ENCODE results near the gene TRIM62.

Gene TRIM62

GRCh38 chr1:33149453-33150190 lies 32.2 kb downstream of the TRIM62 start:
- no peaks in the 10 kb centered on the region for H3K27me3 ChIP-seq (ENCODE audit: insufficient read depth, low read length, poor library complexity, severe bottlenecking)
- TF ChIP-seq, protein P1, sequence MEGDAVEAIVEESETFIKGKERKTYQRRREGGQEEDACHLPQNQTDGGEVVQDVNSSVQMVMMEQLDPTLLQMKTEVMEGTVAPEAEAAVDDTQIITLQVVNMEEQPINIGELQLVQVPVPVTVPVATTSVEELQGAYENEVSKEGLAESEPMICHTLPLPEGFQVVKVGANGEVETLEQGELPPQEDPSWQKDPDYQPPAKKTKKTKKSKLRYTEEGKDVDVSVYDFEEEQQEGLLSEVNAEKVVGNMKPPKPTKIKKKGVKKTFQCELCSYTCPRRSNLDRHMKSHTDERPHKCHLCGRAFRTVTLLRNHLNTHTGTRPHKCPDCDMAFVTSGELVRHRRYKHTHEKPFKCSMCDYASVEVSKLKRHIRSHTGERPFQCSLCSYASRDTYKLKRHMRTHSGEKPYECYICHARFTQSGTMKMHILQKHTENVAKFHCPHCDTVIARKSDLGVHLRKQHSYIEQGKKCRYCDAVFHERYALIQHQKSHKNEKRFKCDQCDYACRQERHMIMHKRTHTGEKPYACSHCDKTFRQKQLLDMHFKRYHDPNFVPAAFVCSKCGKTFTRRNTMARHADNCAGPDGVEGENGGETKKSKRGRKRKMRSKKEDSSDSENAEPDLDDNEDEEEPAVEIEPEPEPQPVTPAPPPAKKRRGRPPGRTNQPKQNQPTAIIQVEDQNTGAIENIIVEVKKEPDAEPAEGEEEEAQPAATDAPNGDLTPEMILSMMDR (conservative IDR thresholded peaks at IDR 0.05; ENCODE audit: low read length) = no peak
- no peak for TF ChIP-seq EZH2phosphoT487 (IDR thresholded peaks at IDR 0.05; ENCODE audit: borderline replicate concordance)
- H2AFZ ChIP-seq (ENCODE audit: low read length) = no peak overlapping the region
- H3K4me2 ChIP-seq (ENCODE audit: low read depth, low read length, poor library complexity, severe bottlenecking) = no peak overlapping the region
- no peak overlapping the region for H3K4me3 ChIP-seq (ENCODE audit: low read length, poor library complexity, severe bottlenecking)
- H3K9me2 ChIP-seq (replicated peaks; ENCODE audit: low read depth, low read length) = no peaks in the 10 kb centered on the region
- no peaks in the 10 kb centered on the region for H3K9me3 ChIP-seq (ENCODE audit: insufficient read depth, low read depth, low read length)
- no peaks in the 10 kb centered on the region for H3K79me2 ChIP-seq (ENCODE audit: insufficient read depth, low read length)
- peaks cover 8% of the 10 kb centered on the region; the same call in 1 of the 2 replicates for H3K36me3 ChIP-seq (ENCODE audit: insufficient read depth, low read length)
- H4K20me1 ChIP-seq (ENCODE audit: insufficient read depth, low read length, poor library complexity, severe bottlenecking) = no peaks in the 10 kb centered on the region
- H3K4me1 ChIP-seq (ENCODE audit: insufficient read depth, low read length, poor library complexity, severe bottlenecking) = peaks cover 21% of the 10 kb centered on the region
- H3F3A ChIP-seq (ENCODE audit: low read depth) = no peaks in the 10 kb centered on the region
- no peak overlapping the region for H3K9ac ChIP-seq (ENCODE audit: low read depth, low read length, poor library complexity, severe bottlenecking)

GRCh38 chr1:33148615-33149014 lies 33.2 kb downstream of the TRIM62 start:
- no peak for TF ChIP-seq EZH2phosphoT487 (IDR thresholded peaks at IDR 0.05; ENCODE audit: borderline replicate concordance)
- TF ChIP-seq, protein P1 (conservative IDR thresholded peaks at IDR 0.05; ENCODE audit: low read length) = no peak
- H3K9ac ChIP-seq (ENCODE audit: low read depth, low read length, poor library complexity, severe bottlenecking) = no peak overlapping the region

GRCh38 chr1:33147997-33148314 lies 33.9 kb downstream of the TRIM62 start:
- Histone ChIP-seq H3K4me1 (ENCODE audit: insufficient read depth, low read length, poor library complexity, severe bottlenecking) (peaks cover 13% of the 10 kb centered on the region), H3K4me3 (ENCODE audit: low read length, poor library complexity, severe bottlenecking) (no peak overlapping the region), H3K4me2 (ENCODE audit: low read depth, low read length, poor library complexity, severe bottlenecking) (no peak overlapping the region), H2AFZ (ENCODE audit: low read length) (no peak overlapping the region), H4K20me1 (ENCODE audit: insufficient read depth, low read length, poor library complexity, severe bottlenecking) (no peaks in the 10 kb centered on the region), H3K36me3 (ENCODE audit: insufficient read depth, low read length) (peaks cover 8% of the 10 kb centered on the region; the same call in 1 of the 2 replicates), H3K9ac (ENCODE audit: low read depth, low read length, poor library complexity, severe bottlenecking) (no peak overlapping the region), H3K9me3 (ENCODE audit: insufficient read depth, low read depth, low read length) (no peaks in the 10 kb centered on the region), H3F3A (ENCODE audit: low read depth) (no peaks in the 10 kb centered on the region), H3K79me2 (ENCODE audit: insufficient read depth, low read length) (no peaks in the 10 kb centered on the region), H3K9me2 (replicated peaks; ENCODE audit: low read depth, low read length) (no peaks in the 10 kb centered on the region), H3K27me3 (ENCODE audit: insufficient read depth, low read length, poor library complexity, severe bottlenecking) (no peaks in the 10 kb centered on the region)
- no peak for TF ChIP-seq EZH2phosphoT487 (IDR thresholded peaks at IDR 0.05; ENCODE audit: borderline replicate concordance)
- TF ChIP-seq, protein P1 (conservative IDR thresholded peaks at IDR 0.05; ENCODE audit: low read length) = peak; percentile 66

More at GRCh38 chr1:33148615-33149014, 33.2 kb downstream of the TRIM62 start:
- no peak overlapping the region for H2AFZ ChIP-seq (ENCODE audit: low read length)
- no peaks in the 10 kb centered on the region for H3K9me2 ChIP-seq (replicated peaks; ENCODE audit: low read depth, low read length)
- no peak overlapping the region for H3K4me2 ChIP-seq (ENCODE audit: low read depth, low read length, poor library complexity, severe bottlenecking)
- H3K36me3 ChIP-seq (ENCODE audit: insufficient read depth, low read length) = peaks cover 8% of the 10 kb centered on the region; the same call in 1 of the 2 replicates
- H4K20me1 ChIP-seq (ENCODE audit: insufficient read depth, low read length, poor library complexity, severe bottlenecking) = no peaks in the 10 kb centered on the region
- no peaks in the 10 kb centered on the region for H3K9me3 ChIP-seq (ENCODE audit: insufficient read depth, low read depth, low read length)
- H3K27me3 ChIP-seq (ENCODE audit: insufficient read depth, low read length, poor library complexity, severe bottlenecking) = no peaks in the 10 kb centered on the region
- peaks cover 17% of the 10 kb centered on the region for H3K4me1 ChIP-seq (ENCODE audit: insufficient read depth, low read length, poor library complexity, severe bottlenecking)
- no peaks in the 10 kb centered on the region for H3K79me2 ChIP-seq (ENCODE audit: insufficient read depth, low read length)
- H3K4me3 ChIP-seq (ENCODE audit: low read length, poor library complexity, severe bottlenecking) = no peak overlapping the region
- H3F3A ChIP-seq (ENCODE audit: low read depth) = no peaks in the 10 kb centered on the region

All from Loucy (cell line).